HCT116 (cell line): ENCODE measurements around the gene C1orf94.

Experiments used
- ATF3 ChIP-seq: IDR thresholded peaks from 2 replicates; pipeline ENCODE4 v1.6.1; 2012
- CEBPB ChIP-seq: IDR thresholded peaks from 2 replicates; pipeline ENCODE4 v1.6.1; 2012; ENCODE audit warnings: low read depth
- CTCF ChIP-seq, 3 experiments: fragments of 200-600 bp in 1 of 3; sonication (generic) in 1 of 3; IDR thresholded peaks in 2 of 3; conservative IDR thresholded peaks in 1 of 3; 2 replicates each; pipeline ENCODE4 v1.5.1; 2012 to 2017; ENCODE audit warnings: low read depth in 2 of 3, low read length in 2 of 3, antibody characterized with exemption in 1 of 3, borderline replicate concordance in 1 of 3, control low read depth in 1 of 3, mild to moderate bottlenecking in 1 of 3, mixed read lengths in 1 of 3, mixed run types in 1 of 3, moderate library complexity in 1 of 3; ENCODE audit not compliant: insufficient read depth in 1 of 3
- EGR1 ChIP-seq: IDR thresholded peaks from 2 replicates; pipeline ENCODE4 v1.6.1; 2012; ENCODE audit warnings: low read depth
- EZH2 ChIP-seq: fragments of 200-600 bp; sonication (generic); IDR thresholded peaks from 2 replicates; pipeline ENCODE4 v1.6.1; 2017; ENCODE audit warnings: antibody characterized with exemption, mixed run types
- EZH2phosphoT487 ChIP-seq: fragments of 200-600 bp; IDR thresholded peaks from 2 replicates; pipeline ENCODE4 v1.6.1; 2018; ENCODE audit warnings: antibody characterized with exemption, borderline replicate concordance
- FOSL1 ChIP-seq: IDR thresholded peaks from 2 replicates; pipeline ENCODE4 v1.6.1; 2012; ENCODE audit warnings: low read depth
- MAX ChIP-seq: IDR thresholded peaks from 2 replicates; pipeline ENCODE4 v1.6.1; 2012
- POLR2A ChIP-seq: IDR thresholded peaks from 2 replicates; pipeline ENCODE4 v1.7.0; 2011; ENCODE audit warnings: borderline replicate concordance; ENCODE audit not compliant: insufficient read depth, insufficient read length; ENCODE audit errors: extremely low read depth
- POLR2AphosphoS5 ChIP-seq: IDR thresholded peaks from 2 replicates; pipeline ENCODE4 v1.6.1; 2011; ENCODE audit warnings: mild to moderate bottlenecking, low read depth, low read length, moderate library complexity
- REST ChIP-seq: IDR thresholded peaks from 2 replicates; pipeline ENCODE4 v1.6.1; 2012; ENCODE audit warnings: low read depth
- SRF ChIP-seq: IDR thresholded peaks from 2 replicates; pipeline ENCODE4 v1.6.1; 2012; ENCODE audit warnings: low read depth
- YY1 ChIP-seq: IDR thresholded peaks from 2 replicates; pipeline ENCODE4 v1.6.1; 2011; ENCODE audit warnings: low read length, low read depth, moderate library complexity, mild to moderate bottlenecking; ENCODE audit not compliant: insufficient replicate concordance; ENCODE audit errors: extremely low read depth
- ZNF274 ChIP-seq: fragments of 200-500 bp; sonication (Bioruptor generic); IDR thresholded peaks from 2 replicates; pipeline ENCODE4 v1.6.1; 2014; ENCODE audit warnings: mild to moderate bottlenecking, low read depth, low read length, inconsistent platforms

- TF ChIP-seq CTCF (IDR thresholded peaks at IDR 0.05 in 2 of 3, conservative IDR thresholded peaks at IDR 0.05 in 1 of 3; ENCODE audit: borderline replicate concordance in 1 of 3, insufficient read depth in 1 of 3, low read depth in 2 of 3, low read length in 2 of 3) (no peak), EZH2 (no peak), ATF3 (no peak), EZH2phosphoT487 (no peak), POLR2A (no peak), POLR2AphosphoS5 (no peak), CEBPB (no peak), ZNF274 (no peak), YY1 (no peak), SRF (no peak), EGR1 (no peak), MAX (no peak), REST (no peak), FOSL1 (no peak)
These were observed at the start of gene C1orf94 for GRCh38 chr1:34176830-34177603.
